ENCODE data around the gene KRTAP1-5.

KRTAP1-5 gene

DNA sequence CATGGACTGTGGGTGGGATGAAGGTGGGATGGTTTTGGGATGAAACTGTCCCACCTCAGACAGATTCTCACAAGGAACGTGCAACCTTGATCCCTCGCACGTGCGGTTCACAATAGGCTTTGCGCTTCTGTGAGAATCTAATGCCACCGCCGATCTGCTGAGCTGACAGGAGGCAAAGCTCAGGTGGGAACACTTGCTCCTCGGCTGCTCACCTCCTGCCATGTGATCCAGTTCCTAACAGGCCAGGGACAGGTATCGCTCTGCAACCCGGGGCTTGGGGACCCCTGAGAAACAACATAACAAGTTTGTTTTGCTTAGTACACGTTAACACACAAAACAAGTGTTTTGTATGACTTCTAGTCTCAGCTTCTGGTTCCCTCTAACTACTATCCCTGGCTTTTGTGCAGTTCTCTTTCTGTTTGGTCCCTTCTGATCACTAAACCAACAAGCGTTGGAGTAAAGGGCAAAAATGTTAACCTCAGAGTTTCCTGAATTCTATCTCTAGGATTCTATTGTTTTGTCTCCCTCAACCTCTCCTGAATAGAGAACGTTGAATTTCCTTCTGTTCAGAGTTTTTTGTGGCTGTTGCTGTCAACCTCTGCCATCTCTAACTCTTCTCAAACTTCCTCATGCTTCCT lies 10.3 kb downstream of the KRTAP1-5 start:
- H3K4me3 ChIP-seq (ENCODE audit: low read depth, low read length) = no peak overlapping the region
- H2AFZ ChIP-seq (ENCODE audit: low read length, unreplicated experiment) = no peak overlapping the region
- no peaks in the 10 kb centered on the region for H3K79me2 ChIP-seq (ENCODE audit: control insufficient read depth, insufficient read depth, low read length, unreplicated experiment)
- no peaks in the 10 kb centered on the region for H3K36me3 ChIP-seq (ENCODE audit: insufficient read depth, low read length)
- H3K27me3 ChIP-seq (ENCODE audit: insufficient read depth, low read length) = no peaks in the 10 kb centered on the region
- H3K4me1 ChIP-seq (ENCODE audit: control insufficient read depth, insufficient read depth, low read length, unreplicated experiment) = no peaks in the 10 kb centered on the region
- H3K27ac ChIP-seq (ENCODE audit: low read depth, low read length) = no peak overlapping the region

DNA sequence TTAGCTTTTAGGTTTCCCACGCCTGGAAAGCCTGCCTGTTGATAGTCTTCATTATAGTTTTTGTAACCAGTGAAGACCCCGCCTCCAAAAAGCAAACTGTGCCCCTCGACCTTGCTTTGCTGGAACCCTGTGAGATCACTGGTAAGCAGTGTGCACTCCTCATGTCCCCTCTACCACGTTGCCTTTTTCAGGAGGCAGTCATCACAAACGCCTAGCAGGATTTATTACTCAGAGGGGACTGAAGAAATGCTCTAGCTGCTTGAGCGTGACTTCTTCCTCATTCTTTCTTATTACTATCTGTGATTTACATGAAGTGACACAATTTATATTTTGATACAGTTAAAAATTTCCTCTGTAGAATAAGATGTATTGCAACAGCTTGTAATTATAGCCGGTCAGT lies 11.6 kb downstream of the KRTAP1-5 start:
- Histone ChIP-seq H3K79me2 (ENCODE audit: control insufficient read depth, insufficient read depth, low read length, unreplicated experiment) (no peaks in the 10 kb centered on the region), H3K27ac (ENCODE audit: low read depth, low read length) (no peak overlapping the region), H3K36me3 (ENCODE audit: insufficient read depth, low read length) (no peaks in the 10 kb centered on the region), H3K27me3 (ENCODE audit: insufficient read depth, low read length) (no peaks in the 10 kb centered on the region), H2AFZ (ENCODE audit: low read length, unreplicated experiment) (no peak overlapping the region), H3K4me3 (ENCODE audit: low read depth, low read length) (no peak overlapping the region), H3K4me1 (ENCODE audit: control insufficient read depth, insufficient read depth, low read length, unreplicated experiment) (no peaks in the 10 kb centered on the region)

DNA sequence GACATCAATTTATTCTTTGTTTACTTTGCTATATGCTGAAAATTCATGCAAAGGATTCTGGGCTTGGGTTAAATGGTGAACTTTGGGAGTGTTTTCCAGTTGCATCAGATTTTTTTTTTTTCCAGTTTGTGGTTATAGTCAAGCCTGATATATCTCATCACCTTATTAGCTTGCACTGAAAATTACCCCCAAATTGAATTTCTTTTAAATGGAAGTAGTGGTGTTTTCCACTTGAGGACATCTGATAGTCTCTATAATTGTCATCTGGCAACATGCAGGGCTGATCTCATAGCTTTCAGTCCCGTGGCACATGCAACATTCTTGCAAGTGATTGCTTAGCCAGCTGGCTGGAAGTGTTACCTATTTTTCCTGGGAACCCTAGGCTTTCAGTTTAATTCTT lies 13.4 kb downstream of the KRTAP1-5 start:
- no peak overlapping the region for H3K4me3 ChIP-seq (ENCODE audit: low read depth, low read length)
- no peaks in the 10 kb centered on the region for H3K27me3 ChIP-seq (ENCODE audit: insufficient read depth, low read length)
- H3K36me3 ChIP-seq (ENCODE audit: insufficient read depth, low read length) = no peaks in the 10 kb centered on the region
- no peaks in the 10 kb centered on the region for H3K4me1 ChIP-seq (ENCODE audit: control insufficient read depth, insufficient read depth, low read length, unreplicated experiment)
- H3K27ac ChIP-seq (ENCODE audit: low read depth, low read length) = no peak overlapping the region
- H3K79me2 ChIP-seq (ENCODE audit: control insufficient read depth, insufficient read depth, low read length, unreplicated experiment) = no peaks in the 10 kb centered on the region
- H2AFZ ChIP-seq (ENCODE audit: low read length, unreplicated experiment) = no peak overlapping the region

DNA sequence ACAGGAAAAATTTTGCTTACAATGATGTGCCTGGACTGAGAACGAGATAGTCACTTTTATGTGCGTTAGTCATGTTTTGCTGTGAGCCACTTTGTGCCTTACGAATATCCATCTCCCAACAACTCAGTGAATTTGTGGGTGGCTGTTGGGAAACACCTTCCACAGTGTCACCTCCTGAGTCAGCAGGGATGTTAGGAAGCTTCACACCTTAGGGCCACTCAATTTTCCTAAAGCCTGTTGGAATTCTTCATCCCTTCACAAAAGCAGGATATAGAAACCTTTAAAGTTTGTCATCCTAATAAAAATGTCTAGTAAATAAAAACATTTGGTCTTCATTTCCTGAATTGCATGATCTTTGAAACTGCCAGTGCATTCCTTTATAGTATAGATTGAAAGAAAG lies 13.8 kb downstream of the KRTAP1-5 start:
- H3K79me2 ChIP-seq (ENCODE audit: control insufficient read depth, insufficient read depth, low read length, unreplicated experiment) = no peaks in the 10 kb centered on the region
- H3K4me3 ChIP-seq (ENCODE audit: low read depth, low read length) = no peak overlapping the region
- H3K27me3 ChIP-seq (ENCODE audit: insufficient read depth, low read length) = no peaks in the 10 kb centered on the region
- no peaks in the 10 kb centered on the region for H3K36me3 ChIP-seq (ENCODE audit: insufficient read depth, low read length)
- no peak overlapping the region for H3K27ac ChIP-seq (ENCODE audit: low read depth, low read length)
- no peaks in the 10 kb centered on the region for H3K4me1 ChIP-seq (ENCODE audit: control insufficient read depth, insufficient read depth, low read length, unreplicated experiment)
- no peak overlapping the region for H2AFZ ChIP-seq (ENCODE audit: low read length, unreplicated experiment)

DNA sequence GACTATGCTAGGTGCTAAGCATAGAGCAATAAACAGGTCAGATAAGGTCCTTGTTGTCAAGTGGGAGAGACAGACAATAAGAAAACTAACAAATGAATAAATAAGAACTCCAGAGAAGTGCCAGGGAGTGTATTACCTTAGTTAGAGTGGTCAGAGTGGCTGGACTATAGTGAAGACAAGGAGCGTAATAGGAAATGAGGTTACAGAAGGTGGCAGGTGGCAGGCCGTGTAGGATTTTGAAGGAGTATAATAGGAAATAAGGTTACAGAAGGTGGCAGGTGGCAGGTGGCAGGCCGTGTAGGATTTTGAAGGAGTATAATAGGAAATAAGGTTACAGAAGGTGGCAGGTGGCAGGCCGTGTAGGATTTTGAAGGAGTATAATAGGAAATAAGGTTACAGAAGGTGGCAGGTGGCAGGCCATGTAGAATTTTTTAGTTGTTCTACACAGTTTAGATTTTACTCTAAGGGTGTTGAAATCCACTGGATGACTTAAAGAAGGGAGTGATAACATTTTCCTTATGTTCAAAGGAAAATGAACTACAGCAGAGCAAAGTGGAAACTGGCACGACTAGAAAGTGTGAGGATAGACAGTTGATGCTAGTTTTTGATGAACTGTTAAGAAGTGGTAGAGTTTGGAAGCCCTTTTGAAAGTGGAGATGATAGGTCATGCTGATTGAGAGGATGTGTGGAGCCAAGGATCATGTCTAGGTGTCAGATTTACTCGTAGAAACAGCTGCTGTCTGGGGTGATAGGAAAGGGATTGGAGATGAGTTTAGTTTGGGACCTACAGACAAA lies 14.5 kb downstream of the KRTAP1-5 start:
- H3K4me1 ChIP-seq (ENCODE audit: control insufficient read depth, insufficient read depth, low read length, unreplicated experiment) = no peaks in the 10 kb centered on the region
- no peaks in the 10 kb centered on the region for H3K79me2 ChIP-seq (ENCODE audit: control insufficient read depth, insufficient read depth, low read length, unreplicated experiment)
- H3K27me3 ChIP-seq (ENCODE audit: insufficient read depth, low read length) = no peaks in the 10 kb centered on the region
- H3K36me3 ChIP-seq (ENCODE audit: insufficient read depth, low read length) = no peaks in the 10 kb centered on the region
- H3K4me3 ChIP-seq (ENCODE audit: low read depth, low read length) = no peak overlapping the region
- H2AFZ ChIP-seq (ENCODE audit: low read length, unreplicated experiment) = no peak overlapping the region
- H3K27ac ChIP-seq (ENCODE audit: low read depth, low read length) = no peak overlapping the region

DNA sequence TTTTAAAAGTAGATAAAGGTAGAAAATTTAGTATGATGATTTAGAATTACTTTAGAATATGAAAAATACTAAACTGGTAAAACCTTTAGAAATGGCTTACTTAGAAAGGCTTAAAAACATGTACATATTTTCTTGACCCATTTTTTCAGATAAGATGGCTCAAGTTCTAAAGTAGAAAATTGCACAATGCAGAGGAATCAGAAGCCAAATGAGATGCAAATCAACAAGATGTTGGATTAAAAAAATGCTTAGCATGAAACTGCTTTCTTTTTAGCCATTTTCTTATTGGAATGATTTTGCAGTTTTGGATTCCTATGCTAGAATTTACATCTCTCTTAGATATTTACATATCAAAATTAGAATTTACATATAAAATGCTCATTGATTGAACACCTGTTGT lies 16.6 kb downstream of the KRTAP1-5 start:
- no peaks in the 10 kb centered on the region for H3K27me3 ChIP-seq (ENCODE audit: insufficient read depth, low read length)
- no peaks in the 10 kb centered on the region for H3K4me1 ChIP-seq (ENCODE audit: control insufficient read depth, insufficient read depth, low read length, unreplicated experiment)
- H3K27ac ChIP-seq (ENCODE audit: low read depth, low read length) = no peak overlapping the region
- no peak overlapping the region for H3K4me3 ChIP-seq (ENCODE audit: low read depth, low read length)
- no peaks in the 10 kb centered on the region for H3K36me3 ChIP-seq (ENCODE audit: insufficient read depth, low read length)
- H3K79me2 ChIP-seq (ENCODE audit: control insufficient read depth, insufficient read depth, low read length, unreplicated experiment) = no peaks in the 10 kb centered on the region
- H2AFZ ChIP-seq (ENCODE audit: low read length, unreplicated experiment) = no peak overlapping the region

DNA sequence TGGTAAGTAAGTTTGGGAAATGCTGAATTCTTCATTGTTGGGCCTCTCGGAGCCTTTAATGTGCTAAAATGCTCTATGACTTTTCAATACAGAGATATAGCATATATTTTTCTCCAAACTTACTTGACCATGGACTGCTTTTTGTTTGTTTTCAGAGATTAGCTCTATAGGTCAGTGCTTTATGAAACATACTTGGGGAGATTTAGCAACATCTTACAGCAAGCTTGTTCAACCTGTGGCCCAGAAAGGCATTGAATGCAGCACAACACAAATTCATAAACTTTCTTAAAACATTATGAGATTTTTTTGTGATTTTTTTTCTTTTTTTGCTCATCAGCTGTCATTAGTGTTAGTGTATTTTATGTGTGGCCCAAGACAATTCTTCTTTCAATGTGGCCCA lies 17.1 kb downstream of the KRTAP1-5 start:
- Histone ChIP-seq H3K27ac (ENCODE audit: low read depth, low read length) (no peak overlapping the region), H2AFZ (ENCODE audit: low read length, unreplicated experiment) (no peak overlapping the region), H3K36me3 (ENCODE audit: insufficient read depth, low read length) (no peaks in the 10 kb centered on the region), H3K27me3 (ENCODE audit: insufficient read depth, low read length) (no peaks in the 10 kb centered on the region), H3K4me3 (ENCODE audit: low read depth, low read length) (no peak overlapping the region), H3K79me2 (ENCODE audit: control insufficient read depth, insufficient read depth, low read length, unreplicated experiment) (no peaks in the 10 kb centered on the region), H3K4me1 (ENCODE audit: control insufficient read depth, insufficient read depth, low read length, unreplicated experiment) (no peaks in the 10 kb centered on the region)

DNA sequence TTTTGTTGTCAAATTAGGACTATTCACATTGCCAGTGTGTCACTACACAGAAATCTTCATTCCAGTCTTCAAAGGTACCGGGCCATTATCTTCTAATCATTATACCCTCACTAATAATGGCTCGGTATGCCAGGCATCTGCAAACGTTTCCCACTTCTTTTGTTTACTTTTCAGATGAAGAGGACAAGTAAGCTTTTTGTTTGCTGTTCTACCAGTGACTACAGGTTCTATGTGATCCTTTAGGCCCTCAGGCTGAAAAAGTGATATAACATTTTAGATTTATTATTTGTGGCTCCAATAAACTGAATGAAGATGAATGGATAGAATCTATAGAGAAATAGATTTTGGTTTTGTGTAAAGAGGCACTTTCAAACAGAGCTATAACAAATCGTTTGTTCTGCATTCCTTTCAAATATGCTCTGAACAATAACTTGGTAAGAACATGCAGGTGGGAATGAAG lies 17.7 kb downstream of the KRTAP1-5 start:
- H2AFZ ChIP-seq (ENCODE audit: low read length, unreplicated experiment) = no peak overlapping the region

DNA sequence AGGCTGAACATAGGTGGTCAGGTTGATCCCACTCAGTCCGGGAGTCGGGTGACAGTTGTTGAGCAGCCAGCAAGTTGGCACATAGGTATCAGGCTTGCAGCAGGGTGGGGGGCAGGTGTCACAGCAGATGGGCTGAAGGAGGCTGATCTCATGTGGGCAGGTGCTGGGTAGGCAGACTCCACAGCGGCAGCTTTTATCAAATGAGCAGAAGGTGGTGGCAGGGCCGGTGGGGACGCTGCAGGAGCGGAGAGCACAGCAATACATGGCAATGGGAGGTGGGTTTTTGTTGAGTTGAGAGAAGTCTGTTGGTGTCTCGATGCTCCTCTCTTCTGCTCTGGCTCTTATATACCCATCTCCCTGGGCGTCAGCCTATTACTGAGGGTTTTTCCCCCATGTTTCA lies 18.2 kb downstream of the KRTAP1-5 start, which contains the start of gene KRTAP3-1:
Gene KRTAP3-1, minus strand, starts transcription at position 318 of the 400 bp plus-strand sequence. Its CDS starts 54 bp downstream, at position 264.
- H3K27ac ChIP-seq (ENCODE audit: low read depth, low read length) = no peak within 1 kb of the TSS
- no peaks in the 10 kb centered on the region for H3K36me3 ChIP-seq (ENCODE audit: insufficient read depth, low read length)
- no peaks in the 10 kb centered on the region for H3K79me2 ChIP-seq (ENCODE audit: control insufficient read depth, insufficient read depth, low read length, unreplicated experiment)
- H2AFZ ChIP-seq (ENCODE audit: low read length, unreplicated experiment) = no peak within 1 kb of the TSS
- H3K4me1 ChIP-seq (ENCODE audit: control insufficient read depth, insufficient read depth, low read length, unreplicated experiment) = no peaks in the 10 kb centered on the region
- H3K27me3 ChIP-seq (ENCODE audit: insufficient read depth, low read length) = no peaks in the 10 kb centered on the region
- no peak within 1 kb of the TSS for H3K4me3 ChIP-seq (ENCODE audit: low read depth, low read length)

More for the DNA sequence above, 17.7 kb downstream of the KRTAP1-5 start:
- Histone ChIP-seq H3K27ac (ENCODE audit: low read depth, low read length) (no peak overlapping the region), H3K79me2 (ENCODE audit: control insufficient read depth, insufficient read depth, low read length, unreplicated experiment) (no peaks in the 10 kb centered on the region), H3K4me1 (ENCODE audit: control insufficient read depth, insufficient read depth, low read length, unreplicated experiment) (no peaks in the 10 kb centered on the region), H3K27me3 (ENCODE audit: insufficient read depth, low read length) (no peaks in the 10 kb centered on the region), H3K4me3 (ENCODE audit: low read depth, low read length) (no peak overlapping the region), H3K36me3 (ENCODE audit: insufficient read depth, low read length) (no peaks in the 10 kb centered on the region)

DNA sequence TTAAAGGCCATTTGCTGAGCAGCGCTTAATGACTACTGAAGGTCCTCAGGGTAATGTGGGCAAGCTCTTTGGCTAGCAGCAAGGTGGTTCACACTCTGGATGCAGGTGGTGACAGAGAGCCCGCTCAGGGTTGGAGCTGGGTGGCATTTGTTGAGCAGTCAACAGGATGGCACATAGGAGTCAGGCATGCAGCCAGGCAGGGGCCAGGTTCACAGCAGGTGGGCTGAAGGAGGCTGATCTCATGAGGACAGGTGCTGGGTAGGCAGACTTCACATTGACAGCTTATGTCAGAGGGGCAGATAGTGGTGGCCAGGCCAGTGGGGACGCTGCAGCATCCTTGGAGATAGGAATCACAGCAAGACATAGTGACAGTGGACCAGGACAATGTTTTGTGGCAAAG lies 22.6 kb downstream of the KRTAP1-5 start:
- H3K36me3 ChIP-seq (ENCODE audit: insufficient read depth, low read length) = no peaks in the 10 kb centered on the region
- H3K27ac ChIP-seq (ENCODE audit: low read depth, low read length) = no peak overlapping the region
- H3K4me1 ChIP-seq (ENCODE audit: control insufficient read depth, insufficient read depth, low read length, unreplicated experiment) = peaks cover 11% of the 10 kb centered on the region
- no peak overlapping the region for H3K4me3 ChIP-seq (ENCODE audit: low read depth, low read length)
- no peaks in the 10 kb centered on the region for H3K79me2 ChIP-seq (ENCODE audit: control insufficient read depth, insufficient read depth, low read length, unreplicated experiment)
- H2AFZ ChIP-seq (ENCODE audit: low read length, unreplicated experiment) = no peak overlapping the region
- H3K27me3 ChIP-seq (ENCODE audit: insufficient read depth, low read length) = no peaks in the 10 kb centered on the region

DNA sequence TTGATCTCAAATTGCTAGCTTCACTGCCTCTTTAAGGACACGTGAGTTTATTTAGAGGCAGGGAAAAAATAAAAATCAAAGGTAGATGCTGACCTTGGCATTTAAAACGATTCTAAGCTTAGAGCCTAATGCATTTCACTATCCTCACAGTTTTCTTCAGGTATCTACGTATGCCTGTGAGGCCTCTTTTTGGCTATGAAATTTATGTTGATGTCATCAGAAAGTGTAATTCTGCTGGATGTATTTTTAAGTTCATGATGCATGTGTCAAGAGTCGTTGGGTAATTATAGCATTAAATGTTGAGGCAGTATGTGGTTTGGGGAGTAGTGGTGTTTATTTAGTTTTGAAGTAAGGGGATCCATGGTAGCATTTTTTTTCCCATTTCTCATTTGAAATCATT lies 23.1 kb downstream of the KRTAP1-5 start:
- peaks cover 11% of the 10 kb centered on the region for H3K4me1 ChIP-seq (ENCODE audit: control insufficient read depth, insufficient read depth, low read length, unreplicated experiment)
- no peaks in the 10 kb centered on the region for H3K79me2 ChIP-seq (ENCODE audit: control insufficient read depth, insufficient read depth, low read length, unreplicated experiment)
- no peak overlapping the region for H3K27ac ChIP-seq (ENCODE audit: low read depth, low read length)
- no peak overlapping the region for H2AFZ ChIP-seq (ENCODE audit: low read length, unreplicated experiment)
- H3K4me3 ChIP-seq (ENCODE audit: low read depth, low read length) = no peak overlapping the region
- no peaks in the 10 kb centered on the region for H3K36me3 ChIP-seq (ENCODE audit: insufficient read depth, low read length)
- no peaks in the 10 kb centered on the region for H3K27me3 ChIP-seq (ENCODE audit: insufficient read depth, low read length)
